ENCODE measurements around the gene GYPA.
"Not testable (repeated sequence)": the region's sequence is repeated elsewhere in the genome, so short reads cannot be mapped to it uniquely, and the experiment has no call there.

Gene GYPA

DNA sequence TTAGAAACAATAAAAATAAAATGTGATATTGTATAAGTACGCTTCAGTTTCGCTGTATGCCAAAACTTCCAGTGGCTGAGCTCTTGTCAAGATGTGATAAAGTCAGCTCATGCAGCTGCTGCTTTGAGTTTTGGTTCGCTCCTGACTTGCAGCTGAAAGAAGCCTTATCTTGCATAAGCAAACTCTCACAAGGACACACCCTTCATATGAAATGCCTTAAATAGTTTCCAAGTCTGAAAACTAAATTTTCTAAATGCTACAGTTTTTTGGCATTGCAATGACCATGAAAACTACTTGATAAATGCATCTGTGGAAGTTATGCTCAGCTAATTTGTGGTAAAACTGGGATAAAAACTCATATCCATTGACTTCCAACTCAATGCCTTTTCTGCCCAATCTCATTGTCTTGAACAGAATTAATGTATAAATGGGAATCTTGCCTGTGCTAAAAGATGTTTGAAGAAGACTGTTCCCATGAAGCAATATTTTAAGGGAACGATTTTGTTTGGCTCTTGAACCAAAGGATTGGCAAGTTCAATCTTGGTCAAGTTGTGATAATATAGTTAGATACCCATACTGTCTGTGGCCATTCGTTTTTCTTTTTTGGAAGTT lies 11.7 kb downstream of the GYPA start:
- not testable (repeated sequence) for DNase-seq (ENCODE audit: low spot score)

DNA sequence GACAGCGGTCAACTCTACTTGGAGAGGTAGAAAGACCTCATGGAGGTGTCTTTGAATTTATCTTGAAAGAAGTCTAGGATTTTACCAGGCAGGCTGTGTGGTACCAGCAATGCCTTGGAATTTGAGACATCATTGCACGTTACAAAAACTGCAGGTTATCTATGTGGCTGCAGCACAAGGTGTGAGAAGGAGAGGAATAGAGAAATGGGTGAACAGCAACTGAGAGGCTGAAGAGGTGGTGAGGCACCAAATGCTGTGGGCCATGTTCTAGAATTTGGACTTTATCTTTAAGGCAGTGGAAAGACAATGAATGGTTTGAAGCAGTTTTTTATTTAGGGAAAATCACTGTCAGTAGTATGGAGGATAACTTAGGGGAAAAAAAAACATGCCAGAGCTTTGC lies 15.4 kb downstream of the GYPA start:
- not testable (repeated sequence) for DNase-seq (ENCODE audit: low spot score)

DNA sequence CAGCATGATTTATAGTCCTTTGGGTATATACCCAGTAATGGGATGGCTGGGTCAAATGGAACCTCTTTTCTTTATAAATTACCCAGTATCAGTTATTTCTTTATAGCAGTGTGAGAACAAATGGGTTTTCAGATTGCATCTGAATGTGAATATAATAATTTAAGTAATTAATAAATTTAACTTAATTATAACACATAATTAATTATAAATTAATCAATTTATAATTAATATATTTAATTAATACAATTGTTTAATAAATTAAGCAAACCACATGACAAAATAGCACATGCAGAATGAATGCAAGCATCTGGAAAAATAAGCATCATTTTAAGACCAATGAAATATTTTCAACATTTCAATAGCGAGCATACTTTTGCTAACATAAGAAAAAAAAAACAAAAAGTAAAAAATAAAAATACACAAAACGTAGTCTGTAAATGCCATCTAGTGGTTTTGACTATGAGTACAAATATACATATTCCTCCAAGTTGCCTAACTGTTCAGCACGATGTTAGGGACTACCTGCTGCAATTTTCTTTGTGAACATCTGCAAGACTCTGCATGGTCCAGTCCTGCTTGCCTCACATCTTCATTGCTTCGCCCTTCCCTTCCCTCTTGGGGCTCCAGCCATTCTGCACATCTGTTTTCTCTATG lies 16.4 kb downstream of the GYPA start:
- DNase-seq (ENCODE audit: low spot score) = not testable (repeated sequence)

DNA sequence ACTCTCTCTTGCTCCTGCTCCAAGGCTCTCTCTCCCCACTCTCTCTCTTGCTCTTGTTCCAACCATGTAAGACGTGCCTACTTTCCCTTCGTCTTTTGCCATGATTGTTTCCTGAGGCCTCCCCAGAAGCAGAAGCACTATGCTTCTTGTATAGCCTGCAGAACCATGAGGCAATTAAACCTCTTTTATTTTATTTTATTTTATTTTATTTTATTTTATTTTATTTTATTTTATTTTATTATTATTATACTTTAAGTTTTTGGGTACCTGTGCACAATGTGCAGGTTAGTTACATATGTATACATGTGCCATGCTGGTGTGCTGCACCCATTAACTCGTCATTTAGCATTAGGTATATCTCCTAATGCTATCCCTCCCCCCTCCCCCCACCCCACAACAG lies 17.2 kb downstream of the GYPA start:
- DNase-seq (ENCODE audit: low spot score) = not testable (repeated sequence)

DNA sequence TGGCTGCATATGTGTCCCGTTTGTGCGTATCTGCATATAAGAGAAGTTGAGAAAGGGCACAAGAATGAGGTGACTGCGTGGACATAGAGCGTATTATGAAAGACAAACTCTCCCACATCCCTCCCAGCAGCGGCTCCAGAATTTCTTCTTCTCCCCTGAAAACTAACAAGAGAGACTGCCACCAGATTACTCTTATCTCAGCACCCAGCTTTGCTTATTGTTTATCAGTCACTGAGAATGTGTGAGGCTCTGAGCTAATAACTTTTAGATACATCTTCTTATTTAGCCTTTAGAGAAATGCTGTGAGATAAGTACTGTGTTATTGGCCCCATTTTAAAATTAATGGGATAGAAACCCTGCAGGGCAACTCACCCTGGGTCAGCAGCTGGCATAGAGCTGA lies 20.8 kb downstream of the GYPA start:
- DNase-seq (ENCODE audit: low spot score) = not testable (repeated sequence)

DNA sequence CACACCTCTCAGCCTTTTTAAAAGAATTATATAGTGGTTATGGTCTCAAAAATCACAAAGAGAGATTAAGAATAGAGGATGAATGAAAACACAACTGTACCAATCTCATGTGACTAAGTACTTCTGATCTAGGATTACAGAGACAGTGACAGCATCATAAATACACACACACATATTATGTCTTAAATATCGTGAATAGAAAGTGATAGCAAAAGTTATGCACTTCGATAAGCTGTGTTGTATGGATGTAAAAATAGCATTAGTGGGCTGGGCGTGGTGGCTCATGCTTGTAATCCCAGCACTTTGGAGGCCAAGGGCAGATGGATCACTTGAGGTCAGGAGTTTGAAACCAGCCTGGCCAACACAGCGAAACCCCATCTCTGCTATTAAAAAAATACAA lies 25.0 kb downstream of the GYPA start:
- no peak for DNase-seq (ENCODE audit: low spot score)

DNA sequence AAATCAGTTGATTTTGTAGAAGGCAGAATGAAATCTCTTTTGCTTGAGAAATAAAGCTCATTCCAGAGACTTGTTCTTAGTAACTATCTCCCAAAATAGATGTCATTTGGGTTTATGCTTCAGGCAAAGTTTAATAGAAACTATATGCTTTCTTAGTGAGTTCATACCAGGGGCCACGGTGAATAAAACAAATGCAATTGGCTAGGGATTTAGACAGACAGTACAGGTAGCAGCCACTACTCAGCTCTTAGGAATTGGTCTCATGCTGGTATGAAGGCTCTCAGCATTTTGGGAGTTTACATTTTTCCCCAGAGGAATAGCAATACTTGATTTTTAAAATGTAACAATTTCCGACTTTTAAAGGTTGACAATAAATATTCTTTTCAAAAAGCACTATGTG lies 27.0 kb downstream of the GYPA start:
- DNase-seq (ENCODE audit: low spot score) = no peak

DNA sequence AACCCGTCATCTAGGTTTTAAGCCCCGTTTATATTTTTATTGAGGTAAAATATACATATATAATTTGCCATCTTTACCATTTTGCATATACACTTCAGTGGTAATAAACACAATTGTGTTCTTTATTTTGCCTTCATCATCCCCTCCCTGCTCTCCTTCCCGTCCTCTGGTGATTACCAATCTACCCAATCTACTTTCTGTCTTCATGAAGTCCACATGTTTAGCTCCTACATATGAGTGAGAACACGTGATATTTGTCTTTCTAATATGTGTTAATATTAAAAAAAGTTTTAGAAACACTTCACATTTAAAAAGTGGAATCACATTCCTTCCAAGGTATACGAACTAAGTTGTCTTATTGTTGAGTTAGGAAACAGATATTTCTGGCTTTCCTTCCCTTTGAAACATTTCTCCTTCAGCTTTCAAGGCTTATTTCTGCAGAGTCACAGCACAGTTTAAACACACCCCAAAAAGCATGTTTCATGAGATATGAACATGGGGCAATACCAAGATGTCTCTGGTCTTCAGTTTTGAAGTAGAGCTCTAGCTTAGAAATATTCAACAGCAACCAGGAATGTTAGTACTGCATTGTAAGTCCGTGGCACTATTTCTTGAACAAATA lies 35.9 kb downstream of the GYPA start:
- DNase-seq (ENCODE audit: low spot score) = no peak

DNA sequence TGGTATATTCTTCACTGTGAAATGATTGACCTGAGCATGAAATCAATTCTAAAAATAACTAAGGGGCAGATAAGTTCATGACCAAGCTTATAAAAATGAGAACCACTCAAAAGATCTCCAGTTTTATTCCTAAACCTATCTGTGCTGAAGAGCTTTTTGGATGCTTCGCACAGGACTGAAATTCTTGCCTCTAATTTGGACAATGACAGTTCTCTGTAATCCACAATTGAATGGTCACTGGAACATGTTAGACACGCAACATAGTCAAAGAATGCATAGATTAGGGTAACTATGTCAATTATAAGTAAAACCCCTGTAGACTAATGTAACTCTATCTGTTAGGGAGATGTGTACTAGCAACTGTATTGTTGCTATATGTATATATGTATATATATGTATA lies 42.7 kb downstream of the GYPA start:
- DNase-seq (ENCODE audit: low spot score) = not testable (repeated sequence)

DNA sequence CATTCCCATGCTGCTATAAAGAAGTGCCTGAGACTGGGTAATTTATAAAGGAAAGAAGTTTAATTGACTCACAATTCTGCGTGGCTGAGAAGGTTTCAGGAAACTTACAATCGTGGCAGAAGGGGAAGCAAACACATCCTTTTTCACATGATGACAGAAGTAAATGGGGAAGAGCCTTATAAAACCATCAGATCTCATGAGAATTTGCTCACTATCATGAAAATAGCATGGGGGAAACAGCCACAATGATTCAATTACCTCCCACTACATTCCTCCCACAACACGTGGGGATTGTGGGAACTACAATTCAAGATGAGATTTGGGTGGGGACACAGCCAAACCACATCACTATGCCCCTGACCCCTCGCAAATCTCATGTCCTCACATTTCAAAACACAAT lies 46.5 kb downstream of the GYPA start:
- not testable (repeated sequence) for DNase-seq (ENCODE audit: low spot score)

DNA sequence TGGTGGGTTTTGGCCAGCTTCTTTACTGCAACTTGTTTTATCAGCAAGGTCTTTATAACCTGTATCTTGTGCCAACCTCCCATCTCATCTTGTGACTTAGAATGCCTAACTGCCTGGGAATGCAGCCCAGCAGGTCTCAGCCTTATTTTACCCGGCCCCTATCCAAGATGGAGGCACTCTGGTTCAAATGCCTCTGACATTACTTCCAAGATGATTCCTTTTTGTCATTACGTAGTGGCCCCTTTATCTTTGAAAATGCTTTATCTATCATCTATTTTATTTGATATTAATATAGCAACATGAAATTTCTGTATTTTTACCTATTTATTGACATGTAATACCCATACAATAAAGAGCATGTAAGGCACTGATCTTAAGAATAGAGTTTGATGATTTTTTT lies 49.3 kb downstream of the GYPA start:
- DNase-seq (ENCODE audit: low spot score) = not testable (repeated sequence)

DNA sequence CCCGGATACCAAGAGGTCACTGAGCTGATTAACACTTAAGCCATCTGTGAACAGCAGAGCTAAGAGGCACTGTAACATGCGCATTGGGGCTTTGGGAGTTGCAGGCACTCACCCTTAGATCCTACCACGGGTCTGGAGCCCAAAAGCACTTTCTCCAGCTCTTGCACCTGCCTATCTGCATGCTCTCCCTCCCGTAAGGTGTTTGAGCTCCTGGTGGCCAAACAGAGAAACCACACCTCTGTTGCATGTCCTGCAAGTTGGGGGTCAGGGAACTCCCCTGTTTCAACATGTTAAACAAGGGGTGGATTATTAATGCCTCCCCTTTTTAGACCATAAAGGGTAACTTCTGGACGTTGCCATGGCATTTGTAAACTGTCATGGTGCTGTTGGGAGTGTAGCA lies 49.8 kb downstream of the GYPA start:
- no peak for DNase-seq (ENCODE audit: low spot score)

DNA sequence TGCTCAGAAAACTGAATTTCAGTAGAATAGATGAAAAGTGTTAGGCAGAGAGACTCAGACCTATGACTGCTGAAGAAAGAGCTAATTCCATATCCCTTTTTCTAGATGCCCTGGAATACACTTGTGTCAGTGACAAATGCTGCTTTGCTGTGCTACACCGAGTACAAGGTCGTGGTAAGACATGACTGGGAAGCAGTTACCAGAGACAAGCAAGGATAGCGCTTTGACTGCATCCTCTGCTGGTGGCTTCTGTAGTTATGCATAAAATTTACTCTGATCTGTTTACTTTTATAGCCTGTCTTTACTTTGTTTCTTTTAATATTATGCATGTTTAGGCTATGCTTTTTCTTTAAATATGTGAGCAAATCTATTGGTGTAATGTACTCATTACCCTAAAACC lies 58.5 kb downstream of the GYPA start:
- DNase-seq (ENCODE audit: low spot score) = not testable (repeated sequence)

DNA sequence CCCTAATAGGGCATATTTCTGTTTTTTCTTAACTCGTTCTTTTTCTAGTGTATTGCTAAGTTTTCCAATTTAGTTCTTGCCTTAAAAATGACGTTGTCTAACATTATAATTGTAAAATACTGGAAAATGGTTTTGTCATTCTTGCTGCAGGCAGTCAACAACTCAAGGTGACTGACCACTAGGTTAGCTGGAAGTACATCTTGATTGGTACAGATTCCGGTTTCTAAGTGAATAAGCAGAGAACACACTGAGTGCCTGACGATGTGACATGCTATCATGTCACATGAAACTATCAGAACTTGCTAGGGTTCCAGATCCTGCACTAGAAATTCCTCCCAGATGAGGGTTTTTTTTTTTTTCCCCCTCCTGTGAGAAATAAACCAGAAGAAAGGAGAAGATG lies 60.4 kb downstream of the GYPA start:
- DNase-seq (ENCODE audit: low spot score) = not testable (repeated sequence)

DNA sequence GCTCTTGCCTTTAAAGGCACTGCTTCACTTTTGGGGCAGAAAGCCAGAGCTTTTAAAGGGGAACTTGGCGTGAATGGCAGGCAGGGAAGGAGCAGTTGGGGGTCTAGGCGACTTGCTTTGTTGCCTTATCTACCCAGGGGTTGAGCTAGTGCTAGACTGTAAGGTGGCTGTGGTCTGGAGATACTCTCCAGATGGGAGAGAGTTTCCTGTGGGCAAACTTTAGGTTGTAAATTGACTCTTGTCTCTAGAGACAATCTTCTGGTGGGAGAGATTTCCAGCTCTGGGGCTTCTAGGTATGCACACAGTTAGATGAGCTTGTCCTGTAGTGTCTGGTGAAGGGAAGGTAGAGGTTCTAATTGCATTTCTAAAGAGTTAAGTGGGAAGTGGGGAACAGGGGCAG lies 61.8 kb downstream of the GYPA start:
- not testable (repeated sequence) for DNase-seq (ENCODE audit: low spot score)

DNA sequence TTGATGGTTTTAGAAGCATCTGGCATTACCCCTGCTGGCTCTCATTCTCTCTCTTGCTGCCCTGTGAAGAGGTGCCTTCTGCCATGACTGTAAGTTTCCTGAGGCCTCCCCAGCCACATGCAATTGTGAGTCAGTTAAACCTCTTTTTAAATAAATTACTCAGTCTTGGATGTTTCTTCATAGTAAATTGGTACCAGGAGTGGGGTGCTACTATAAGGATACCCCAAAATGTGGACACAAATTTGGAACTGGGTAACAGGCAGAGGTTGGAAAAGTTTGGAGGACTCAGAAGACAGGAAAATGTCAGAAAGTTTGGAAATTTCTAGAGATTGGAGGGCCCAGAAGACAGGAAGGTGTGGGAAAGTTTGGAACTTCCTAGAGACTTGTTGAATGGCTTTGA lies 79.0 kb downstream of the GYPA start:
- DNase-seq (ENCODE audit: low spot score) = not testable (repeated sequence)

DNA sequence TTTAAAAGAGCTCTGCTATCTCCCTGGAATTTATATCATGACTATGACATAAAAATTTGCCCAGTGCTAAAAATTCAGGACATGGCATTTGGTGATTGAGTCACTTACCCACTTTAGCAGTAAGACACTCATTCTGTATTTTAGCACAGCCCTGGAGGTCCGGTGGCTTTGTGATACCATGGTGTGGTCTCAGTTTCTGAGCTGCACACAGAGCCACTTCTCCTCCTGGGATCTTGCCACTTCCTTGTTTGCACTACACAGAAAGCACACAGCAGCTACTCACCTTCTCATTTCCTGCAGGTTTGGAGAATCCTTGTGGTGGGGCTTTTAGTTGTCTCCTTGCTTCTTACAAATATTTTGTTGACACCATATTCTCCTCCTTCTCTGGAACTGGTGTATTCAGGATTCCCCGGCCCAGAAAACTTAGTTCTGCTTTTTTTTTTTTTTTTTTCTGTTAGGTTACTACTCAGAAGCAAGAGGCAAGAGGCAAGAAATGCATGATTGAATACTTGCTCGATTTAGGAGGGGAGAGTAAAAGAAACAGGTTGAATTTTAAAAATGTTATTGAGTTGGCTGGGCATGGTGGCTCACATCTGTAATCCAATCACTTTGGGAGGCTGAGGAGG lies 80.2 kb downstream of the GYPA start:
- not testable (repeated sequence) for DNase-seq (ENCODE audit: low spot score)

All from kidney capillary endothelial cell (primary cell).